Midbrain (tissue), 1 donor: ENCODE results near the gene KIAA1328.
"Not testable (repeated sequence)": the region's sequence is repeated elsewhere in the genome, so short reads cannot be mapped to it uniquely, and the experiment has no call there.

Experiments used
- DNase-seq: peaks from one replicate; lab custom pipeline; 2025; lab: John Stamatoyannopoulos, UW

KIAA1328 gene

GRCh38 chr18:37144921-37145320, 316.0 kb downstream of the KIAA1328 start:
- no peak for DNase-seq

GRCh38 chr18:37156330-37156942, 327.5 kb downstream of the KIAA1328 start:
- DNase-seq, result no peak

DNA sequence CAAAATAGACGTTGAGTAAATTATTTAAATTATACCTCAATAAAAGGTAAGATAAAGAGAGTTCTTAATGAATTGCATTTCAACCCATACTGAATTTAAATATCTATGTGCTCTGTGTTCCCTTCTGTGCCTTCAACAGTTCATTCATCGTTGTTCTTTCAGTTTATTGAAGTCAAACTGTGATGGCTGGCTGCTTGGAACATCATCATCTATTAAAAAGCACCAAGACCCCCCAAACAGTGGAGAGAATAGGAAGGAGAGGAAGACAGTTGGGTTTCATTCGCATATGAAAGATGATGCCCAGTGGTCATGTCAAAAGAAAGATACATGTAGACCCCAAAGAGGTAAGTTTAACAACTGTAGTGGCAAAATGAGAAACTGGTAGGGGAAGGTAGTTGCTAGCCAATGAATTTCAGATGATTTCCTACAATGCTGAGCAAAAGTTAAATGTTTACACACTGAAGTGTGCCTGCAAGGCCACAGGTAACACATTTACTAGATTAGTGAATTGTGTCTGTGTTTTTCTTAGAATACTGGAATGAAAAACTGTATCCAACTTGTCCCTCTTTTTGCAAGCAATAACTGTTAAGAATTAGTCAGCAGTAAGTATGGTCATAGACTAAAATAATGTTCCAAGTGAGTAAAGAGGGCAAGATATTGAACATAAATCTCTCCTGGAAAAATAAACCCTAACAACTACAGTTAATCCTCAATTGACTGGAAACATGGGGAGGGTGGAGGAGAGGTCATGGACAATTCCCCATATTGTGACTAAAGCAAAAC, 331.3 kb downstream of the KIAA1328 start:
- no peak for DNase-seq

DNA sequence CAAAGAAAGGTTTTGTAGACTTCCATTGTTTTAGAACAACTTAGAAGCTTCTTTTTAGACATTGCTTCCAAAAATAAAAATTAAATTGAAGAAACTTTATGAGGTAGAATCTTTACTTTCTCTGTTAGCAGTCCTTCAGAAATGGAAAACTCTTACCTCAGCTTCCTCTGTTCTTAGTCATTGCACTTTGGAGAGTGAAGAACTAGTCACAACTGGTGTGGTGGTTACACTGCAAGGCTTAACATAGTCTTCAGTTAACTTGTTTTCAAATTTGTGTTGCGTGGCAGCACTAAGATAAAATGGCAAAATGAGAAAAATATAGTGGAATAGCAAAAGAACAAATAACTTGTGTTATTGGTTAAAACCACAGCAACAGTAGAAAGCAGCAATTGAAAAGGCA, 332.6 kb downstream of the KIAA1328 start:
- no peak for DNase-seq

DNA sequence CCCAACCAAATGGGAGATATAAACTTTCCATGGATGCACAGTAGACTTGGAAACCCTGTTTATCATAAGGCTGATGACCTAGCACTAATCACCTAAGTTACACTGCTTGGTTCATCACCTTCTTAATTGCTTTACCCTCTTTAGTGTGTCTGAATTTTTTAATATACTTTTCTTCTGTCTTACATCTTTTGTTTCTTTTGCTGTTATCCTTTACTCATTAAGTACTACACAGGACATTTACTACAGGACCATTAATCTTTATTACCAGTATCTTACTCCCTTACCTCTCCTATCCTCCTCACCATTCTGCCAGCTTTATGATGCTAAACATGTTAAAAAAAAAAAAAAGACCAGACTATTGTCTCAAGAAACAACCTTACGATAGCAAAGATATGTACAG, 333.6 kb downstream of the KIAA1328 start:
- no peak for DNase-seq

DNA sequence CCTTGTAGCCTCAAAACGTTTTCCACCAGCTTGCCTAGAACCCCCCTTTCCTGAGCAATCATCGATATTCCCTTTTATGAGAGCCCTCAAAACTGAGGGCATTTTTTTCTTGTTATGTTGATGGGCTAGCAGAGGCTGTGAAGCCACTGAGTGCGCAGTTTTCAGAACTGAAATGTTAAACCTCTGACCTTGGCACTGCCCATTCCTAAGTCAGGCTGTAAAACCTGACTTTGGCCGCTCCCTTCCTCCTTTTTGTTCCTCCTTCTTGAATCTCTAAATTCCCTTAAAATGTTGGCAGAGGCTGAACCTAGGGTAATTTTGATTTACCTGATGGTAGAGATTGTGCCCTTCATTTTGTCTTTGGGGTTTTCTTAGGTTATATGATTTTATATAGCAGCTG, 334.2 kb downstream of the KIAA1328 start:
- no peak for DNase-seq

- DNase-seq, result no peak
These were observed 337.6 kb downstream of the KIAA1328 start for GRCh38 chr18:37166491-37166890.

DNA sequence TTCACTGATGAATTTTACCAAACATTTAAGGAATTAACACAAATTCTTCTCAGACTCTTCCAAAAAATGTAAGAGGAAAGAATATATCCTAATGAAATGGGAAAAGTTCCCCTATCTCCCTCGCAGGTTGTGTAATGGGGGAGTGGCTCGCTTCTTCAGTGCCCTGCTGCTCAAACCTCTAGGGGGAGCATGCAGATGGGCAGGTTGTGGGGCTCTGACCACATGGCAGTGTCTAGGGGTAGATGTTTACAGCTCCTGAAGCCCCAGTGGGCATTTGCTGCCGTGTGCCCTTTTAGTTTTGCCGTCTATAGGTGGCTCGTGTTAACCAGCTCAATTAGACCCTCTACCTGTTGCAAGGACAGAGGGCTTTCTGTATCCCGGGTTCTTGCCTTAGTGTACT, 338.0 kb downstream of the KIAA1328 start:
- not testable (repeated sequence) for DNase-seq

DNA sequence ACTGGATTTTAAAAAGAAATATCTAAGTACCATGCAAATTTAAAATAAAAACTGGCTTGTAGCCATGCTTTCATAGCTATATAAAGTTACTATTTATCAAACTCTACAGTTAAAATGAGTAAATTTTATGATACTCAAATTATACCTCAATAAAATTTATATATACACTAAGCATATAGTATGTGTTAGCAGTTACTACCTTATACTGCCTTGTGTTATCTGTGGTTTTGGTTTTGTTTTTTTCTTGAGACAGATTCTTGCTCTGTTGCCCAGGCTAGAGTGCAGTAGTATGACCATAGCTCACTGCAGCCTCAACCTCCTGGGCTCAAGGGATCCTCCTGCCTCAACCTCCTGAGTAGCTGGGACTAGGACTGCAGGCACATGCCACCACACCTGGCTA, 342.1 kb downstream of the KIAA1328 start:
- no peak for DNase-seq

GRCh38 chr18:37173384-37173783, 344.5 kb downstream of the KIAA1328 start:
- no peak for DNase-seq

DNA sequence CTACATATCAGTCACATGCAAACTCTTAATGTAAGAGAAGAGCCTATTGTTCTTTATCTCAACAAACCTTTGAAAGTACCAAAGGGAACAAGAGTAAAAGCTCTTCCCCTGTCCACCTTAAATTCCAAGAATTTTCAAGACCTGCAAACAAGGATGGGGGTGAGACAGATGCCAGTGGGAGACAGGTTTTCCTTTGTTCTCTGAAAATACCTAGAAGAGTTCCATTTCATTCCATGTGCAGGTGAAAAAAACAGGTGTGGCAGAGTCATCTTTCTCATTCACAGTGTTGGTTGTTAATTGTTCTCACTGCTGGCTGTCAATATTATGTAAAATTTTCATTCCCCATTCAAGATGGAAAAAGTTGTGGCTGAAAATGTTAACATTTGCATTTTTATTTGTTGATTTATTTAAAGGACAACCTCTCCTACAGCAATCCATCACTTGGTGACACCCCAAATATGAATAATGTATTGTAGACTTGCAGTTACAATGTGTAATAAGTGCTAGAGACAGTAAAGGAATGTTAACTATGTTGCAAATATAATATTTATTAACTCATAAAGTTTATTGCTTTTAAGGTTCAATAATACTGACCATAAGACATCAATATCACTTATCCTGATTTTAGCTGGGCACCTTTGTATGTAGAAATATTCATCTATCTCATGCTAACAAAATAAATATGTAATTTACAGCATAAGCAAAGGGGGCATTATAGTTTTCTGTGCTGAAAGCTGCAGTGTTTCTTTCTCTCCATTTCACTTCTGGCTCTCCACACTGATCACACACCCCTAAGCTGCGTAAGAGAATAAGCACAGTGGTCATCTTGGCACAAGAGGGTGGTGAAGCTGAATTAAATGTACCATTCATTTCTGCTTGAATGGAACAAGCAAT, 347.0 kb downstream of the KIAA1328 start:
- DNase-seq, result no peak

DNA sequence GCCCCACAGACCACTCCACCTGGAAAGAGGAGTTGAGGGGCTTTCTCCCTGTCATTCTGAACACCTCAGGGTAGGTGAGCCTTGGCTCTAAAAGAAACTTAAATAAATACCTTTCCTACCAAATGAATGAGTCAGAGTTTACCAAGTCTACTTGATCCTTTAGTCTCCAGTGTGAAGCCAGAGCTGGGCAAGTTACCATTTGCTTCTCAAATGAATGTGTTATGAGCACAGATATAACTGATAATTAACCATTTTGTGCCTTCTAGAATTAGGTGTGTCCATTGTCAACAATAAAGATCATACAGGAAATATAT, 347.7 kb downstream of the KIAA1328 start:
- no peak for DNase-seq

DNA sequence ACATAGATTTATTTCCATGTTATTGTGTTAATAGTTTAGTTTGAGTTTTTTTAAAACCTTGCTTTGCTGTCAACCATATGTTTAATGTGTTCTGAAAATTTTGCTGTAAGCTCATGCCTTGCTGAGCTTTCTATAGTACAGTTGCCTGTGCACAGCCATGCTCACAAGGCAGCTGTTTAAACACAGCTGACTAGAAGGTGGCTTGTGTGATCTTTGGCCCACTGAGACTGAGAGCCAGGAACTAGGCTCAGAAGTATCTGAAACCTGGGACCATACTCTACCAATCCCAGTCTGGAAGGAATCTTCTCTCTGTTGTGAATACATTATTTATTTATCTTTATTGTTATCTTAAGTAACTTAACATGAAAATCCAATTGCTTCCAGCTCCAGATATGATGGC, 350.5 kb downstream of the KIAA1328 start:
- DNase-seq, result no peak

DNA sequence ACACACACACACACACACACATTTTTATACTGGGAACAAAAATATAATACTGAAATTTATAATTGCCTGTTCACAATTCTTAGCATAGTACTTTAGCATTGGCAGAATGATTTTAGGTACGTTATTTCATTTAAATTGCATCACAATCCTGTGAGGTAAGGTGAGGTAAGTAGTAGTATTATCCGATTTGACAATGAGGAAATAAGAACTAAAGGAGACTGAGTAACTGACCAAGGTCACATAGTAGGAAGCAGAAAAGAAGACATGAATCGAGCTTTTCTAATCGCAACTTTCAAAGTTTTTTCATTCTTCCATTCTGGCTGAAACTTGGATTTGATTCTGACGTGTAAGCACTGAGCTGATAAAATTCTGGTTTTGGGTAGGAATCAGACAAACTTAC, 351.2 kb downstream of the KIAA1328 start:
- no peak for DNase-seq

- no peak for DNase-seq
These were observed 353.6 kb downstream of the KIAA1328 start for GRCh38 chr18:37182340-37183135.

- DNase-seq, result no peak
These were observed 355.4 kb downstream of the KIAA1328 start for GRCh38 chr18:37184209-37184868.

DNA sequence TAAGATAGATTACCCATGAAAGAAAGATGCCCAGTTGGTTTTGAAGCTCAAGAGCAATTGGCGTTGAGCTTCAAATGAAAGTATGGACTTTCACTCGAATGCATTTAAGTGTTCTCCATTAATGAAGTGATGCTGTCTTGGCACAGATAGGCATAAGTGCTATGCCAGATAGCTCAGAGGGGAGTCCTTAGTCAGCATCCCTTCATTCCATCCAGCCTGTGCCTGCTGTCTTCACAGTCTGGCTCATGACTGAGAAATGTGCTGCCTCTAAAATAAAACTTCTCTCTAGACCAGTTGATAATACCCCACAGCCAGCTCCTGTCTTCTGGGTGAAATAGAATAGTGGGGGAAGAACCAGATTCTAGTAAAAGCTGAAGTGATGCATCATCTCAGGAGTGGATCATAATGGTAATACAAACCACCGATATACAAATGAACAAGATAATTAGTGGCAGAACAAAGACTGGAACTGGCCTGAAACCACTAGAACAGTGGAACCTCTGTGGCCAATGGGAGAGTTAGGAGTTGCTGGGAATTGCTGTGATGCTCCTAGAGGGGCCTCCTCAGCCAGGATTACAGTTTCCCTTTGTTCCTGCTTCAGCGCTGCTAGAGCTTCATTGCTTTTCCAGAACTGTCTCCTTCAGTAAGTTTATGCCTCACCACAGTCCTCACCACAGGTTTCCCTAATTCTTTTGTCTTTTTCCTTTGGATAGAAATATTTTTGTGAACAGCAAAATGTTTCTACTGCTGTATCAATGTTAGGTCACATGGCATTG, 359.3 kb downstream of the KIAA1328 start:
- DNase-seq, result no peak

DNA sequence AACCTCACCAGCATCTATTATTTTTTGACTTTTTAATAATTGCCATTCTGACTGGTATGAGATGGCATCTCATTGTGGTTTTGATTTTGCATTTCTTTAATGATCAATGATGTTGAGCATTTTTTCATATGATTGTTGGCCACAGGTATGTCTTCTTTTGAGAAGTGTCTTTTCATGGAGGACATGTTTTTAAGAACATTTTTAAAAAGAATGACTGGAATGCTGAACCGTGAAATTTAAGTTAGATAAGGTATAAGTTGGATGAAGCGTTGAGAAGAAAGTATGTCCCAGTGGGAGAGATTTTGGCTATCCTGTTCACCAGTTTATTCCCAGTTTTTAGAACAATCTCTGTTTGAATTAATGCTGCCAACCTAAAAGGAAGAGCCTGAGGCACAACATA, 370.8 kb downstream of the KIAA1328 start:
- DNase-seq, result no peak

GRCh38 chr18:37207343-37207742, 378.4 kb downstream of the KIAA1328 start:
- DNase-seq, result no peak

DNA sequence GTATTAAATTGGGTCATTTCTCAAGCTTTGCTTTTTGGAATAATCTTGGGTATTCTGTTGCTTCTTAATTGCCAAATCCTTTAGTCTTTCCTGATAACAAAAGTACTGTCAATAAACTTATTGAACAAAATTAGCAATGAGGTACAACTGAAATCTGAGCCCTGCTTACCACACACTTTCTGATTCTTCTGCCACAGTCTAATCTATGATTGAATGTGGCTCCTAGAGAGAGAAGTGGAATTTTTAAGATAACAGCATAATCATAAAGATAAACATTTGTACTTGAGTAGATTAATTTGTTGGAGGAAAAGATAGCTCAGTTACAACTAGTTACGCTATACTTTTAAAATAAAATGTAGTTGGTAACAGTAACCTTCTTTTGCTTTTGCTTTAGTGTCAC, 381.9 kb downstream of the KIAA1328 start:
- DNase-seq, result no peak
